ENCODE results near the gene LRGUK. TPM values are rescaled to one million over a fixed set of nuclear protein-coding genes. Genes with fewer than 3 reads are reported as not detected.

Gene LRGUK
- total RNA-seq, 1 donor, result 0.72 TPM

DNA sequence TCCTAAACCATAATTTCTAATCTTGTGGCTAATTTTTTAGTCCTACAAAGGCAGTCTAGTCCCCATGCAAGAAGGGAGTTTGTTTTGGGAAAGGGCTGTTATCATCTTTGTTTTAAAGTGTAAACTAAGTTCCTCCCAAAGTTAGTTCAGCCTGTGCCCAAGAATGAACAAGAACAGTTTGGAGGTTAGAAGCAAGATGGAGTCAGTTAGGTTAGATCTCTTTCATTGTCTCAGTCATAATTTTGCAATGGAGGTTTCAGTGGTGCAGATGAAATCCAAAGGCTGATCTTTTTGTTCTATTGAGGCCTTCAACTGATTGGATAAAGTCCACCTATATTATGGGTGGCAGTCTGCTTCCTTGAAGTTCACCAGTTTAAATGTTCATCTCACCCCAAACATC is 68.1 kb downstream of the LRGUK start:
- Histone ChIP-seq H3K9me3 (ENCODE audit: low read depth, low read length) (no peaks in the 10 kb centered on the region), H3K79me2 (ENCODE audit: insufficient read depth, low read length) (no peaks in the 10 kb centered on the region), H3K4me2 (ENCODE audit: insufficient read depth, low read length) (no peak overlapping the region), H3K36me3 (ENCODE audit: insufficient read depth, low read length) (no peaks in the 10 kb centered on the region), H2AFZ (ENCODE audit: low read length) (no peak overlapping the region), H3K4me1 (ENCODE audit: insufficient read depth, low read length) (no peaks in the 10 kb centered on the region), H3K27ac (ENCODE audit: low read depth, low read length) (no peak overlapping the region), H4K20me1 (ENCODE audit: insufficient read depth, low read length) (no peaks in the 10 kb centered on the region), H3K4me3 (ENCODE audit: insufficient read depth, low read length) (no peak overlapping the region), H3K27me3 (ENCODE audit: insufficient read depth, low read length) (peaks cover 5% of the 10 kb centered on the region)
- no peak for DNase-seq (ENCODE audit: insufficient read length, low spot score, missing footprints)
- TF ChIP-seq, protein P1, sequence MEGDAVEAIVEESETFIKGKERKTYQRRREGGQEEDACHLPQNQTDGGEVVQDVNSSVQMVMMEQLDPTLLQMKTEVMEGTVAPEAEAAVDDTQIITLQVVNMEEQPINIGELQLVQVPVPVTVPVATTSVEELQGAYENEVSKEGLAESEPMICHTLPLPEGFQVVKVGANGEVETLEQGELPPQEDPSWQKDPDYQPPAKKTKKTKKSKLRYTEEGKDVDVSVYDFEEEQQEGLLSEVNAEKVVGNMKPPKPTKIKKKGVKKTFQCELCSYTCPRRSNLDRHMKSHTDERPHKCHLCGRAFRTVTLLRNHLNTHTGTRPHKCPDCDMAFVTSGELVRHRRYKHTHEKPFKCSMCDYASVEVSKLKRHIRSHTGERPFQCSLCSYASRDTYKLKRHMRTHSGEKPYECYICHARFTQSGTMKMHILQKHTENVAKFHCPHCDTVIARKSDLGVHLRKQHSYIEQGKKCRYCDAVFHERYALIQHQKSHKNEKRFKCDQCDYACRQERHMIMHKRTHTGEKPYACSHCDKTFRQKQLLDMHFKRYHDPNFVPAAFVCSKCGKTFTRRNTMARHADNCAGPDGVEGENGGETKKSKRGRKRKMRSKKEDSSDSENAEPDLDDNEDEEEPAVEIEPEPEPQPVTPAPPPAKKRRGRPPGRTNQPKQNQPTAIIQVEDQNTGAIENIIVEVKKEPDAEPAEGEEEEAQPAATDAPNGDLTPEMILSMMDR (IDR thresholded peaks at IDR 0.05; ENCODE audit: extremely low read depth, low read depth, low read length), result no peak

DNA sequence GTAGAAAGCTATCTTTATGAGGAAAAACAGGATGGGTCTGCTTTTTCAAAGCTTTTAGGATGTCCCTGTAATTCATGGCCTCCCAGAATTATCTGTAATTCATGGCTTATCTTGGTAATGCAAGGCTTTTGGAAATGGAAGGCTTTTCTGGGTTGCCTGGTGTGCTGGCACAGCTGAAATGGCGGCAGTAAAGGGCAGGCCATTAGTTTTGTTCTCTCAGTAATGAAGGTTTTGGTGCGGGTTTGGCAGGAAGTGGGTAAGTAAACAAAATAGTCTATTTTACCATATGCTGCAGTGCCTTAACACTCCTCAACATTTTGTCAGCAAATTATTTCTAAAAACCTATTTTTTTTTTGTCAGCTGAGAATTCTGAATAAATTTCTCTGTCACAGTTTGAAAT is 69.3 kb downstream of the LRGUK start:
- DNase-seq (ENCODE audit: insufficient read length, low spot score, missing footprints), result no peak
- Histone ChIP-seq H3K9me3 (ENCODE audit: low read depth, low read length) (no peaks in the 10 kb centered on the region), H3K4me1 (ENCODE audit: insufficient read depth, low read length) (no peaks in the 10 kb centered on the region), H3K36me3 (ENCODE audit: insufficient read depth, low read length) (no peaks in the 10 kb centered on the region), H4K20me1 (ENCODE audit: insufficient read depth, low read length) (no peaks in the 10 kb centered on the region), H3K27me3 (ENCODE audit: insufficient read depth, low read length) (peaks cover 5% of the 10 kb centered on the region), H3K4me2 (ENCODE audit: insufficient read depth, low read length) (no peak overlapping the region), H2AFZ (ENCODE audit: low read length) (no peak overlapping the region), H3K79me2 (ENCODE audit: insufficient read depth, low read length) (no peaks in the 10 kb centered on the region), H3K4me3 (ENCODE audit: insufficient read depth, low read length) (no peak overlapping the region), H3K27ac (ENCODE audit: low read depth, low read length) (no peak overlapping the region)
- TF ChIP-seq, protein P1 (IDR thresholded peaks at IDR 0.05; ENCODE audit: extremely low read depth, low read depth, low read length), result no peak

DNA sequence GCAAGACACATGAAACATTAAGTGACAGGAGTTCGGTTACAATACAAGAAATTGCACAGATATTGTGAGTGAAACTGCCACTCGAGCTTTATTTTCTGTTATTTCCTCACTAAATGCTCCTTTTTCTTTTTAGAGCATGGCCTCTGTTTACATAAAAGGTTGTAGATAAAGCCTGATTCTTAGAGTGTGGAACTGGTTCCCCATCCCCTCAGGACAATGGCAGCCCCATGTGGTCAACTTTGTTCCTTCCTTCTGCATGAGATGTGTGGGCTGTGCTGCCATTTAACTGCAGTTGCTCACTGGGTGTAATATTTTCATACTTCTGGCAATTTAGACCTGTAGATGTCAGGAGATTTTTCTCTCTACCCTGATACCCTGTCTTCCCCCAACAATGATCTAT is 70.2 kb downstream of the LRGUK start:
- no peaks in the 10 kb centered on the region for H3K4me1 ChIP-seq (ENCODE audit: insufficient read depth, low read length)

DNA sequence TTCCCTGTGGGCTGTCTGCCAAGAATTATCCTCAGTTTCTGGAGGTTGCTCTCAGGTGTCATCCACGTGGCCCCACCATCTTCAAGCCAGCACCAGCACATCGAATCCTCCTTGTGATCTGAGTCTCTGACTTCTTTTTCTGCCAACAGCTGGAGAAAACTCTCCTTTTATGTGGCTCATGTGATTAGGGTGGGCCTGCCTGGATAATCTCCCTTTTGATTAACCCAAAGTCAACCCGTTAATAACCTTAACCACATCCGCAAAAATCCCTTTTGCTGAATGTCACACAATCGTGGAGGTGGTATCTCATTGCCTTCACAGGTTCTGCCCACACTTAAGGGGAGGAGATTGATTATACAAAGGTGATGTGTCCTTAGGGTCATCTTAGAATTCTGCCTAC is 73.8 kb downstream of the LRGUK start:
- no peaks in the 10 kb centered on the region for H3K36me3 ChIP-seq (ENCODE audit: insufficient read depth, low read length)
- H3K4me2 ChIP-seq (ENCODE audit: insufficient read depth, low read length), result no peak overlapping the region
- no peaks in the 10 kb centered on the region for H4K20me1 ChIP-seq (ENCODE audit: insufficient read depth, low read length)
- H3K27me3 ChIP-seq (ENCODE audit: insufficient read depth, low read length), result peaks cover 5% of the 10 kb centered on the region
- H3K9me3 ChIP-seq (ENCODE audit: low read depth, low read length), result no peaks in the 10 kb centered on the region
- no peak overlapping the region for H3K27ac ChIP-seq (ENCODE audit: low read depth, low read length)
- H2AFZ ChIP-seq (ENCODE audit: low read length), result no peak overlapping the region
- no peaks in the 10 kb centered on the region for H3K4me1 ChIP-seq (ENCODE audit: insufficient read depth, low read length)
- DNase-seq (ENCODE audit: insufficient read length, low spot score, missing footprints), result no peak
- no peaks in the 10 kb centered on the region for H3K79me2 ChIP-seq (ENCODE audit: insufficient read depth, low read length)
- TF ChIP-seq, protein P1 (IDR thresholded peaks at IDR 0.05; ENCODE audit: extremely low read depth, low read depth, low read length), result no peak
- H3K4me3 ChIP-seq (ENCODE audit: insufficient read depth, low read length), result no peak overlapping the region

More for the DNA sequence above, 70.2 kb downstream of the LRGUK start:
- H2AFZ ChIP-seq (ENCODE audit: low read length), result no peak overlapping the region
- no peaks in the 10 kb centered on the region for H3K36me3 ChIP-seq (ENCODE audit: insufficient read depth, low read length)
- no peak overlapping the region for H3K4me3 ChIP-seq (ENCODE audit: insufficient read depth, low read length)
- DNase-seq (ENCODE audit: insufficient read length, low spot score, missing footprints), result no peak
- peaks cover 5% of the 10 kb centered on the region for H3K27me3 ChIP-seq (ENCODE audit: insufficient read depth, low read length)
- H3K79me2 ChIP-seq (ENCODE audit: insufficient read depth, low read length), result no peaks in the 10 kb centered on the region
- TF ChIP-seq, protein P1 (IDR thresholded peaks at IDR 0.05; ENCODE audit: extremely low read depth, low read depth, low read length), result no peak
- H3K9me3 ChIP-seq (ENCODE audit: low read depth, low read length), result no peaks in the 10 kb centered on the region
- H4K20me1 ChIP-seq (ENCODE audit: insufficient read depth, low read length), result no peaks in the 10 kb centered on the region
- H3K27ac ChIP-seq (ENCODE audit: low read depth, low read length), result no peak overlapping the region
- no peak overlapping the region for H3K4me2 ChIP-seq (ENCODE audit: insufficient read depth, low read length)
